GM12878 (cell line): ENCODE data around the gene FAM227B. TPM values are rescaled to one million over a fixed set of nuclear protein-coding genes. Genes with fewer than 3 reads are reported as not detected.

Experiments used
- ATAC-seq: fragments of 200-7000 bp; cut with Tn5 transposase; 3 replicates; pipeline ENCODE4 v1.9.1; 2020; ENCODE audit warnings: mild to moderate bottlenecking, moderate library complexity
- BruUV-seq: library from RNA; stranded (reverse); fragments of 400-500 nt; replicated peaks from 2 replicates; lab custom pipeline; 2021; lab: Mats Ljungman, UMichigan
- CTCF ChIA-PET: fragments of 300-600 bp; sonication (Branson Sonifier 250); formaldehyde crosslinking; extraction: SDS; loops from one replicate; lab custom pipeline; 2021; ENCODE audit warnings: inconsistent platforms; lab: Yijun Ruan, JAX
- POLR2A ChIA-PET: fragments of 350-600 bp; formaldehyde crosslinking; extraction: SDS; loops from one replicate; lab custom pipeline; 2021; ENCODE audit warnings: inconsistent platforms; lab: Charles Lee
- RAD21 ChIA-PET: fragments of 300-600 bp; sonication (Branson Sonifier 250); formaldehyde crosslinking; loops from one replicate; lab custom pipeline; 2023; ENCODE audit warnings: antibody characterized with exemption; ENCODE audit not compliant: unreplicated experiment; lab: Charles Lee
- SMC1A ChIA-PET: fragments of 300-600 bp; sonication (Branson Sonifier 250); formaldehyde crosslinking; loops from one replicate; lab custom pipeline; 2023; ENCODE audit not compliant: unreplicated experiment, uncharacterized antibody; lab: Charles Lee
- DNase-seq: peaks from one replicate; pipeline ENCODE4 v3.0.0-alpha.2; 2011; ENCODE audit warnings: low read depth, low spot score
- FAIRE-seq: peaks from 3 replicates; lab custom pipeline; 2011; peaks lifted over from hg19 to GRCh38; lab: Jason Lieb, UNC
- H2AFZ ChIP-seq: 2 replicates; pipeline ENCODE4 v1.6.0; 2011; ENCODE audit warnings: low read depth, low read length, control low read depth; ENCODE audit not compliant: control insufficient read depth
- H3K27ac ChIP-seq: 2 replicates; pipeline ENCODE4 v1.5.1; 2011; ENCODE audit warnings: control low read depth; ENCODE audit not compliant: control insufficient read depth, insufficient read depth
- H3K27me3 ChIP-seq, 2 experiments: replicated peaks in 1 of 2; 2 replicates each; pipeline versions ENCODE4 v1.6.0 to v1.6.1; 2011; ENCODE audit warnings: low read length in 1 of 2; ENCODE audit not compliant: control insufficient read depth in 2 of 2, insufficient read depth in 2 of 2
- H3K36me3 ChIP-seq, 2 experiments: 2 replicates each; pipeline ENCODE4 v1.5.1; 2011; ENCODE audit warnings: low read length in 1 of 2; ENCODE audit not compliant: control insufficient read depth in 2 of 2, insufficient read depth in 2 of 2
- H3K4me1 ChIP-seq: 2 replicates; pipeline ENCODE4 v1.6.1; 2011; ENCODE audit warnings: mild to moderate bottlenecking, low read length, moderate library complexity, mixed read lengths; ENCODE audit not compliant: control insufficient read depth, insufficient read depth
- H3K4me2 ChIP-seq: 2 replicates; pipeline ENCODE4 v1.6.0; 2011; ENCODE audit warnings: control low read depth; ENCODE audit not compliant: control insufficient read depth, insufficient read depth
- H3K4me3 ChIP-seq: fragments of 200-600 bp; sonication (generic); 2 replicates; pipeline ENCODE4 v1.5.1; 2016
- H3K79me2 ChIP-seq: 2 replicates; pipeline ENCODE4 v1.6.0; 2011; ENCODE audit warnings: low read length; ENCODE audit not compliant: control insufficient read depth, insufficient read depth
- H3K9ac ChIP-seq: 2 replicates; pipeline ENCODE4 v1.8.0; 2011; ENCODE audit warnings: low read length, control low read depth, mixed read lengths; ENCODE audit not compliant: control insufficient read depth, insufficient read depth
- H3K9me3 ChIP-seq: replicated peaks from 3 replicates; pipeline ENCODE4 v1.5.1; 2011; ENCODE audit warnings: mild to moderate bottlenecking, low read length; ENCODE audit not compliant: control insufficient read depth, insufficient read depth
- H4K20me1 ChIP-seq: 2 replicates; pipeline ENCODE4 v1.6.0; 2011; ENCODE audit not compliant: control insufficient read depth, insufficient read depth
- CREB1 ChIP-seq: IDR thresholded peaks from 2 replicates; pipeline ENCODE4 v1.6.1; 2012; ENCODE audit warnings: low read depth, mild to moderate bottlenecking, inconsistent platforms
- DPF2 ChIP-seq: fragments of 450-650 bp; IDR thresholded peaks from 2 replicates; pipeline ENCODE4 v1.6.1; 2017; ENCODE audit warnings: mild to moderate bottlenecking
- EP300 ChIP-seq, 2 experiments: fragments of 150-350 bp in 1 of 2; IDR thresholded peaks; 2 replicates each; pipeline ENCODE4 v1.6.1; 2011 to 2012; ENCODE audit warnings: low read depth in 2 of 2, low read length in 2 of 2, borderline replicate concordance in 1 of 2, improper control_type of control experiment in 1 of 2, inconsistent platforms in 1 of 2; ENCODE audit not compliant: control insufficient read depth in 1 of 2
- IKZF1 ChIP-seq: fragments of 450-650 bp; conservative IDR thresholded peaks from 2 replicates; pipeline ENCODE4 v1.6.1; 2017; ENCODE audit warnings: antibody characterized with exemption, mild to moderate bottlenecking
- JUNB ChIP-seq: IDR thresholded peaks from 2 replicates; pipeline ENCODE4 v1.6.1; 2016; ENCODE audit warnings: antibody characterized with exemption, mild to moderate bottlenecking
- MTA2 ChIP-seq: fragments of 450-650 bp; IDR thresholded peaks from 2 replicates; pipeline ENCODE4 v1.6.1; 2016; ENCODE audit warnings: low read depth, mild to moderate bottlenecking, moderate library complexity
- POLR2AphosphoS5 ChIP-seq: IDR thresholded peaks from 2 replicates; pipeline ENCODE4 v1.6.1; 2011; ENCODE audit warnings: mild to moderate bottlenecking, low read length, inconsistent platforms
- RBBP5 ChIP-seq: fragments of 200-600 bp; sonication (generic); conservative IDR thresholded peaks from 2 replicates; pipeline ENCODE4 v1.6.1; 2016
- SIN3A ChIP-seq: IDR thresholded peaks from 2 replicates; pipeline ENCODE4 v1.6.1; 2012; ENCODE audit warnings: low read depth, low read length, improper control_type of control experiment
- SMAD5 ChIP-seq: IDR thresholded peaks from 2 replicates; pipeline ENCODE4 v1.6.1; 2016; ENCODE audit warnings: antibody characterized with exemption, low read depth
- SREBF1 ChIP-seq: IDR thresholded peaks from 2 replicates; pipeline ENCODE4 v1.6.1; 2012; ENCODE audit warnings: mild to moderate bottlenecking, low read length
- TBL1XR1 ChIP-seq: IDR thresholded peaks from 2 replicates; pipeline ENCODE4 v1.6.1; 2012; ENCODE audit warnings: low read depth, low read length, improper control_type of control experiment
- WGBS: methylation state at CpG from one replicate; pipeline ENCODE4 v1.1.6; 2016; ENCODE audit warnings: low lambda C conversion rate; ENCODE audit not compliant: insufficient replicate concordance, insufficient coverage; ENCODE audit errors: missing lambda C conversion rate; 5-methylcytosine and 5-hydroxymethylcytosine counted together
- in situ Hi-C: fragments of 300-500 bp; cut with MboI; formaldehyde crosslinking; loops from 9 replicates; pipeline ENCODE4 v1.14.3; 2018; ENCODE audit warnings: mixed read lengths
- intact Hi-C: fragments of 100-400 bp; cut with micrococcal nuclease; formaldehyde crosslinking; loops from one replicate; pipeline ENCODE4 v1.14.2; 2022; ENCODE audit not compliant: unreplicated experiment
- polyA plus RNA-seq, 11 experiments: library from polyadenylated mRNA; depleted of rRNA in 4 of 11; unstranded in 6 of 11; stranded (reverse) in 5 of 11; fragments of >200 nt; fragmentation: Nextera tagmentation in 4 of 11; fragmentation: Illumina TruSeq in 1 of 11; extraction: Ambion mirVana in 4 of 11; extraction: Trizol in 1 of 11; gene quantifications; 1 replicate in 1 of 11; 2 replicates in 10 of 11; pipeline versions ENCODE4 v1.2.1 to v1.2.3, GENCODE V29; 2011 to 2016; ENCODE audit warnings: inconsistent platforms in 2 of 11, missing spikeins in 2 of 11, low read depth in 1 of 11
- total RNA-seq, 4 experiments: library from RNA; depleted of rRNA in 3 of 4; stranded (reverse); fragments of >200 nt in 3 of 4; fragmentation: Illumina TruSeq in 1 of 4; extraction: Trizol in 1 of 4; gene quantifications; 2 replicates each; pipeline versions ENCODE4 v1.2.1 to v1.2.3, GENCODE V29; 2013 to 2021
- TF ChIP-seq, protein P1 (sequence below): IDR thresholded peaks from 2 replicates; pipeline ENCODE4 v1.6.1; 2012; ENCODE audit warnings: low read depth, low read length, improper control_type of control experiment
- TF ChIP-seq, protein P2 (sequence below): fragments of 450-650 bp; IDR thresholded peaks from 2 replicates; pipeline ENCODE4 v1.6.1; 2016; ENCODE audit warnings: mild to moderate bottlenecking
- TF ChIP-seq, protein P3 (sequence below): fragments of 150-350 bp; IDR thresholded peaks from 2 replicates; pipeline ENCODE4 v1.6.1; 2014; ENCODE audit warnings: mild to moderate bottlenecking, low read depth, low read length

Gene FAM227B
- total and polyA plus RNA-seq, 10 of the 15 experiments (the other 5 are each of a cell fraction or from before 2014, with no cell fraction given): 3.9 to 12.6 (median 6.9) TPM

DNA sequence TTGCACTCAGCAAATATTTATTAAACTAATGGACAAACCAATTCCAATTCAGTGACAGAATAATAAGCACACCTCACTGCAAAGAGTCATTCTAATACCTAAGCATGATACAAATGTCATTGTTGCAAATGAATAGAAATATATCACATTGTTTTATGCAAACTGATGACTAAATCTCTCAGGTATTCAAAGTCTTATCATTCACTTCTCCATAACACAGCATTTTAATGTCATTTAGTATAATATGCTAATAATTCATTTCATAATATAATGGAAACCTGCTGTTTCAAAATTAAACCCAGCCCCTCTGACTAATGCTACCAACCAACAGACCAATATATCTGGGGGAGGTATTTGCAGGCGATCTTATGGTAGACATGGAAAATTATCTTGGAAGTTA is 125.8 kb downstream of the FAM227B start:
- FAIRE-seq (no peak), ATAC-seq (no peak), DNase-seq (no peak)
- no peaks in the 10 kb centered on the region for H3K36me3 ChIP-seq
- H3K4me1 ChIP-seq: no peaks in the 10 kb centered on the region
- H3K9ac ChIP-seq: no peak overlapping the region
- intact Hi-C loops: no loop called here
- H3K4me3 ChIP-seq: no peak overlapping the region
- no peaks in the 10 kb centered on the region for H3K9me3 ChIP-seq
- H3K27ac ChIP-seq: no peak overlapping the region
- TF ChIP-seq SREBF1 (no peak), TBL1XR1 (no peak), SMAD5 (no peak), EP300 (IDR thresholded peaks at IDR 0.05; ENCODE audit: borderline replicate concordance in 1 of 2, control insufficient read depth in 1 of 2, low read depth in 2 of 2, low read length in 2 of 2) (no peak), DPF2 (no peak), MTA2 (no peak), CREB1 (no peak)
- TF ChIP-seq, protein P1, sequence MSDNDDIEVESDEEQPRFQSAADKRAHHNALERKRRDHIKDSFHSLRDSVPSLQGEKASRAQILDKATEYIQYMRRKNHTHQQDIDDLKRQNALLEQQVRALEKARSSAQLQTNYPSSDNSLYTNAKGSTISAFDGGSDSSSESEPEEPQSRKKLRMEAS: no peak
- ChIA-PET SMC1A (no interaction called here), RAD21 (no interaction called here), POLR2A (no interaction called here), CTCF (no interaction called here)
- in situ Hi-C loops: no loop called here
- H3K79me2 ChIP-seq: no peaks in the 10 kb centered on the region
- 71% methylated on average over 1 of the region's 1 CpG for WGBS
- no TSS peak for BruUV-seq
- no peak overlapping the region for H3K4me2 ChIP-seq
- H2AFZ ChIP-seq: no peak overlapping the region
- H3K27me3 ChIP-seq: no peaks in the 10 kb centered on the region
- H4K20me1 ChIP-seq: no peaks in the 10 kb centered on the region

DNA sequence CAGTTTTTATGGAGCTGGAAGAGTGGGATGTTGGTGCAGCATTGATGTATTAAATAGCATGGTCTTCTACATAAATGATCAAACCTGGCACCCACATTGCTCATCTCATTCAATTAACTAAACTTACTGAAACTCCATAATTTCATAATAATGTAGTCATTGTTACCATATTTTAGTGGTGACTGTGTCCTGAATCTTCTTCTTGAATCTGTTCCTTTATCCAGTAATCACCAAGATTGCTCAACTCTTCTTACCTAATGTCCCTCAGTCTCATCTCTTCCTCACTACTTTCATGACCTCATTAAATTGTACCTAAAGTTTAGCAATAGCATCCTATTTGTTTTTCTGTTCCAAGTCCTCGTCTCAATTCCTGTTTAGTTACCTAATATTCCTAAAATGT is 127.8 kb downstream of the FAM227B start:
- Histone ChIP-seq H3K36me3 (no peaks in the 10 kb centered on the region), H3K27me3 (no peaks in the 10 kb centered on the region), H3K79me2 (no peaks in the 10 kb centered on the region), H3K27ac (no peak overlapping the region), H3K4me3 (no peak overlapping the region), H3K9me3 (no peaks in the 10 kb centered on the region), H4K20me1 (no peaks in the 10 kb centered on the region), H3K4me1 (no peaks in the 10 kb centered on the region), H2AFZ (no peak overlapping the region), H3K4me2 (no peak overlapping the region), H3K9ac (no peak overlapping the region)
- TF ChIP-seq RBBP5: no peak
- TF ChIP-seq JUNB: no peak
- no peak for TF ChIP-seq IKZF1
- no peak for TF ChIP-seq POLR2AphosphoS5
- TF ChIP-seq, protein P2, sequence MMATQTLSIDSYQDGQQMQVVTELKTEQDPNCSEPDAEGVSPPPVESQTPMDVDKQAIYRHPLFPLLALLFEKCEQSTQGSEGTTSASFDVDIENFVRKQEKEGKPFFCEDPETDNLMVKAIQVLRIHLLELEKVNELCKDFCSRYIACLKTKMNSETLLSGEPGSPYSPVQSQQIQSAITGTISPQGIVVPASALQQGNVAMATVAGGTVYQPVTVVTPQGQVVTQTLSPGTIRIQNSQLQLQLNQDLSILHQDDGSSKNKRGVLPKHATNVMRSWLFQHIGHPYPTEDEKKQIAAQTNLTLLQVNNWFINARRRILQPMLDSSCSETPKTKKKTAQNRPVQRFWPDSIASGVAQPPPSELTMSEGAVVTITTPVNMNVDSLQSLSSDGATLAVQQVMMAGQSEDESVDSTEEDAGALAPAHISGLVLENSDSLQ: no peak
- no peak for TF ChIP-seq SIN3A
- TF ChIP-seq, protein P3, sequence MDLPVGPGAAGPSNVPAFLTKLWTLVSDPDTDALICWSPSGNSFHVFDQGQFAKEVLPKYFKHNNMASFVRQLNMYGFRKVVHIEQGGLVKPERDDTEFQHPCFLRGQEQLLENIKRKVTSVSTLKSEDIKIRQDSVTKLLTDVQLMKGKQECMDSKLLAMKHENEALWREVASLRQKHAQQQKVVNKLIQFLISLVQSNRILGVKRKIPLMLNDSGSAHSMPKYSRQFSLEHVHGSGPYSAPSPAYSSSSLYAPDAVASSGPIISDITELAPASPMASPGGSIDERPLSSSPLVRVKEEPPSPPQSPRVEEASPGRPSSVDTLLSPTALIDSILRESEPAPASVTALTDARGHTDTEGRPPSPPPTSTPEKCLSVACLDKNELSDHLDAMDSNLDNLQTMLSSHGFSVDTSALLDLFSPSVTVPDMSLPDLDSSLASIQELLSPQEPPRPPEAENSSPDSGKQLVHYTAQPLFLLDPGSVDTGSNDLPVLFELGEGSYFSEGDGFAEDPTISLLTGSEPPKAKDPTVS: no peak
- in situ Hi-C loops: no loop called here
- WGBS: 0% methylated on average over 1 of the region's 1 CpG
- DNase-seq: no peak
- ATAC-seq: no peak
- intact Hi-C loops: no loop called here
- POLR2A ChIA-PET: interaction anchor here (0.6 kb wide), 1 partner anchor 328 kb away, joined by 5 read pairs; no protein-coding TSS in a partner anchor
- CTCF ChIA-PET: interaction anchor here (0.7 kb wide), 1 partner anchor 278 kb away, joined by 3 read pairs; no protein-coding TSS in a partner anchor
- BruUV-seq: no TSS peak
- RAD21 ChIA-PET: no interaction called here
- SMC1A ChIA-PET: no interaction called here
- FAIRE-seq: no peak
